RPMI8226 (cell line): ENCODE data around the gene MACROD2.
A peak's percentile ranks its signal among the peaks of the same experiment; 100 is the strongest.

Experiments
- DNase-seq: peaks from one replicate; pipeline ENCODE4 v3.0.0-alpha.2; 2015

Gene MACROD2

GRCh38 chr20:14932040-14932439 is 936.7 kb downstream of the MACROD2 start:
- no peak for DNase-seq

GRCh38 chr20:14935285-14935684 is 940.0 kb downstream of the MACROD2 start:
- no peak for DNase-seq

- no peak for DNase-seq
Measured at GRCh38 chr20:14937021-14937420, 941.7 kb downstream of the MACROD2 start.

GRCh38 chr20:14937846-14938245 is 942.5 kb downstream of the MACROD2 start:
- no peak for DNase-seq

- DNase-seq: no peak
Measured at GRCh38 chr20:14947536-14947935, 952.2 kb downstream of the MACROD2 start.

- DNase-seq: no peak
Measured at GRCh38 chr20:14947946-14948345, 952.6 kb downstream of the MACROD2 start.

GRCh38 chr20:14948416-14948815 is 953.1 kb downstream of the MACROD2 start:
- peak; percentile 31 for DNase-seq

- DNase-seq: no peak
Measured at GRCh38 chr20:14950633-14951032, 955.3 kb downstream of the MACROD2 start.

- no peak for DNase-seq
Measured at GRCh38 chr20:14951105-14951504, 955.8 kb downstream of the MACROD2 start.

- no peak for DNase-seq
Measured at GRCh38 chr20:14951707-14952418, 956.5 kb downstream of the MACROD2 start.

GRCh38 chr20:14953736-14954135 is 958.4 kb downstream of the MACROD2 start:
- DNase-seq: no peak

- DNase-seq: no peak
Measured at GRCh38 chr20:14955399-14955798, 960.1 kb downstream of the MACROD2 start.

- no peak for DNase-seq
Measured at GRCh38 chr20:14956026-14956425, 960.7 kb downstream of the MACROD2 start.

- DNase-seq: no peak
Measured at GRCh38 chr20:14956538-14956937, 961.2 kb downstream of the MACROD2 start.

- no peak for DNase-seq
Measured at GRCh38 chr20:14957402-14957801, 962.1 kb downstream of the MACROD2 start.

GRCh38 chr20:14958626-14959025 is 963.3 kb downstream of the MACROD2 start:
- no peak for DNase-seq

GRCh38 chr20:14959506-14960475 is 964.5 kb downstream of the MACROD2 start:
- DNase-seq: peak; percentile 23

- peak; percentile 76 for DNase-seq
Measured at GRCh38 chr20:14960831-14961230, 965.5 kb downstream of the MACROD2 start.

- no peak for DNase-seq
Measured at GRCh38 chr20:14963262-14963663, 967.9 kb downstream of the MACROD2 start.

GRCh38 chr20:14966203-14966602 is 970.9 kb downstream of the MACROD2 start:
- no peak for DNase-seq

GRCh38 chr20:14966808-14967207 is 971.5 kb downstream of the MACROD2 start:
- DNase-seq: no peak

- DNase-seq: no peak
Measured at GRCh38 chr20:14972256-14972655, 976.9 kb downstream of the MACROD2 start.

- no peak for DNase-seq
Measured at GRCh38 chr20:14972690-14973089, 977.4 kb downstream of the MACROD2 start.

GRCh38 chr20:14979453-14979986 is 984.2 kb downstream of the MACROD2 start:
- no peak for DNase-seq
